MCF 10A (cell line): ENCODE results near the gene PPP2R5D. TPM values are rescaled to one million over a fixed set of nuclear protein-coding genes. Genes with fewer than 3 reads are reported as not detected.
A peak's percentile ranks its signal among the peaks of the same experiment; 100 is the strongest.

Experiments
- BruUV-seq: library from RNA; stranded (reverse); fragments of 400-500 nt; replicated peaks from 2 replicates; lab custom pipeline; 2021; lab: Mats Ljungman, UMichigan
- CTCF ChIA-PET: fragments of 300-600 bp; sonication (Branson Sonifier 250); formaldehyde crosslinking; extraction: SDS; loops from one replicate; lab custom pipeline; 2021; ENCODE audit warnings: antibody characterized with exemption, inconsistent platforms; lab: Yijun Ruan, JAX
- POLR2A ChIA-PET: fragments of 300-600, 350-650 bp; sonication (Branson Sonifier 250); formaldehyde crosslinking; extraction: SDS; loops from one replicate; lab custom pipeline; 2020; ENCODE audit warnings: antibody characterized with exemption, inconsistent platforms; lab: Yijun Ruan, JAX
- DNase-seq: peaks from one replicate; pipeline ENCODE4 v3.0.0-alpha.2; 2018; ENCODE audit not compliant: unreplicated experiment
- H3K27ac Mint-ChIP-seq: one replicate; pipeline ENCODE4 v1.8.0; 2022; ENCODE audit warnings: mild to moderate bottlenecking, low read depth, mixed read lengths; ENCODE audit not compliant: unreplicated experiment
- H3K27me3 Mint-ChIP-seq: one replicate; pipeline ENCODE4 v1.8.0; 2022; ENCODE audit warnings: mixed read lengths; ENCODE audit not compliant: insufficient read depth, unreplicated experiment
- H3K36me3 Mint-ChIP-seq: one replicate; pipeline ENCODE4 v1.8.0; 2022; ENCODE audit warnings: mild to moderate bottlenecking, moderate library complexity, mixed read lengths; ENCODE audit not compliant: insufficient read depth, unreplicated experiment
- H3K4me1 Mint-ChIP-seq: one replicate; pipeline ENCODE4 v1.8.0; 2022; ENCODE audit warnings: mixed read lengths; ENCODE audit not compliant: insufficient read depth, unreplicated experiment
- H3K4me3 Mint-ChIP-seq: one replicate; pipeline ENCODE4 v1.8.0; 2022; ENCODE audit warnings: mild to moderate bottlenecking, moderate library complexity, mixed read lengths; ENCODE audit not compliant: unreplicated experiment
- H3K9me3 Mint-ChIP-seq: one replicate; pipeline ENCODE4 v1.8.0; 2022; ENCODE audit warnings: mixed read lengths; ENCODE audit not compliant: unreplicated experiment
- intact Hi-C: fragments of 100-400 bp; cut with micrococcal nuclease; formaldehyde crosslinking; loops from 2 replicates; pipeline ENCODE4 v1.14.1; 2022
- total RNA-seq: library from RNA; stranded (reverse); gene quantifications from 2 replicates; pipeline ENCODE4 v1.2.3, GENCODE V29; 2022
- TF ChIP-seq, protein P1 (sequence below): fragments of 200-600 bp; IDR thresholded peaks from one replicate; pipeline ENCODE4 v1.8.0; 2022; ENCODE audit warnings: antibody characterized with exemption, mild to moderate bottlenecking; ENCODE audit not compliant: unreplicated experiment

The PPP2R5D gene
- total RNA-seq, 1 experiment from 2014 or later = 17.9 TPM

DNA sequence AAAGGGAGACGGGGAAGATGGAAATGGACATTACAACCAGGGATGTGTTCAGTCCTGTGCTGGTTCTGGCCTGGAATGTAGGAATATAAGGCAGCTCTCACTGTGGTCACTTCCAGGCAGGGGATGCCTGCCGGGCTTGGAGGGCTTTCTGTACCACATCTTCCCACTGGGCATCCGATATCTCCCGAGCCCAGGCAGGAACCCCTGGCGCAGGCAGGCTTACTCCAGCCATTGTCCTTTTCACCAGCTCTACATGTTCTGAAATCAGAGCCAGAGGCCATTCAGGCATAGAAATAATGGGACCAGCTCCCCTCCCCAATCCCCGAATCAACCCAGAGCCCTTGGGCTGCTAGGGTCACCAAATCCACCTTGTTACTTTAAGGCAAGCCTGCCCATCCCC, 28.0 kb downstream of the PPP2R5D start:
- CTCF ChIA-PET = interaction anchor here (1.0 to 2.6 kb wide), 2 partner anchors 112 to 131 kb away, joined by 3 to 12 read pairs; no protein-coding TSS in a partner anchor
- POLR2A ChIA-PET = interaction anchor here (0.5 to 5.5 kb wide), 11 partner anchors 9 to 122 kb away, joined by 3 to 53 read pairs (median 30); partner anchors contain the start of genes CNPY3, CUL7, KLC4 and MRPL2
- Mint-ChIP-seq H3K9me3 (no peaks in the 10 kb centered on the region), H3K27ac (peak overlapping the region; percentile 99), H3K27me3 (no peaks in the 10 kb centered on the region), H3K36me3 (peaks cover 27% of the 10 kb centered on the region), H3K4me1 (peaks cover 32% of the 10 kb centered on the region), H3K4me3 (peak overlapping the region; percentile 99)
- TSS peak; percentile 93 for BruUV-seq
- TF ChIP-seq, protein P1, sequence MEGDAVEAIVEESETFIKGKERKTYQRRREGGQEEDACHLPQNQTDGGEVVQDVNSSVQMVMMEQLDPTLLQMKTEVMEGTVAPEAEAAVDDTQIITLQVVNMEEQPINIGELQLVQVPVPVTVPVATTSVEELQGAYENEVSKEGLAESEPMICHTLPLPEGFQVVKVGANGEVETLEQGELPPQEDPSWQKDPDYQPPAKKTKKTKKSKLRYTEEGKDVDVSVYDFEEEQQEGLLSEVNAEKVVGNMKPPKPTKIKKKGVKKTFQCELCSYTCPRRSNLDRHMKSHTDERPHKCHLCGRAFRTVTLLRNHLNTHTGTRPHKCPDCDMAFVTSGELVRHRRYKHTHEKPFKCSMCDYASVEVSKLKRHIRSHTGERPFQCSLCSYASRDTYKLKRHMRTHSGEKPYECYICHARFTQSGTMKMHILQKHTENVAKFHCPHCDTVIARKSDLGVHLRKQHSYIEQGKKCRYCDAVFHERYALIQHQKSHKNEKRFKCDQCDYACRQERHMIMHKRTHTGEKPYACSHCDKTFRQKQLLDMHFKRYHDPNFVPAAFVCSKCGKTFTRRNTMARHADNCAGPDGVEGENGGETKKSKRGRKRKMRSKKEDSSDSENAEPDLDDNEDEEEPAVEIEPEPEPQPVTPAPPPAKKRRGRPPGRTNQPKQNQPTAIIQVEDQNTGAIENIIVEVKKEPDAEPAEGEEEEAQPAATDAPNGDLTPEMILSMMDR = no peak
- intact Hi-C loops = loop anchor here (5.0 kb wide), 1 partner anchor 40 kb away; the partner anchor contains the start of gene CUL7
- DNase-seq = no peak

DNA sequence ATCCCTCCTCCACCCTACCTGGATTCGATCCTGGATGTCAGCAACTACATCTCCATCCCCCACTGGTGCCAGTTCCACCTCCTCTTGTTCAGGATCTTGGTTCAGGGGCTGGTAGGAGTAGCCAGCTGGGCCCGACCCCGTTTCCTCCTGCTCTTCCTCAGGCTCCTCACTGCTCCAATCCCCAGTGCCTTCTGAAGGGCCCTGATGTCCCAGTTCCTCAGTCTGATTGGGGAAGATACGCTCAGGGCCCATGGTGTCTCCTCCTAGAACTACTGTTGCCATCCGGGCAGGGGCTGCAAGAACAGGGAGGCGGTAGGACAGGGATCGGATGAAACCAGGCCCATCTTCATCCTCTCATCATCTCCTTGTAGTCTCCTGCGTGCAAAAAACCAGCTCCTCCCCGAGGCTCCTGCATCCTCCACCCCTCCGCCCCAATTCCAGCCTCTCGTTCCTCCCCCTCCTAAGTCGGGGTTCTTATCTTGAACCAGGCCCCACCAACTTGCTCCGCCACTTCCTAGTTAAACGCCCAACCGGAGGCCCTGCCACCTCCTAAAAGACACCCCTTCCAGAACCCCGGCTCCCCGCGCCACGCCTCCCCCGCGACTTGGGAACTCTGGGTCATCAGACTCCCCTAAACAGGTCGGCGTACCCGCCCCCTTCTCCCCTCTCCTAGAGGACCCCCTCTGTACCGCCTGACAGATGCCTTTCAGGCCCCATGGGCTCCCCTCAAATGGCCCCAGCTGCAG, 28.9 kb downstream of the PPP2R5D start:
- TF ChIP-seq, protein P1 = no peak
- ChIA-PET POLR2A (interaction anchor here (0.7 to 5.5 kb wide), 22 partner anchors 9 to 267 kb away, joined by 3 to 53 read pairs (median 7); partner anchors contain the start of genes CNPY3, CUL7, KLC4 and MRPL2), CTCF (interaction anchor here (0.7 to 2.6 kb wide), 4 partner anchors 17 to 161 kb away, joined by 3 to 12 read pairs (median 4); no protein-coding TSS in a partner anchor)
- H3K27me3 Mint-ChIP-seq = no peaks in the 10 kb centered on the region
- peak overlapping the region; percentile 99 for H3K27ac Mint-ChIP-seq
- no TSS peak for BruUV-seq
- no peaks in the 10 kb centered on the region for H3K9me3 Mint-ChIP-seq
- H3K36me3 Mint-ChIP-seq = peaks cover 30% of the 10 kb centered on the region
- intact Hi-C loops = loop anchor here (1.0 to 5.0 kb wide), 2 partner anchors 29 to 39 kb away; partner anchors contain the start of genes CUL7 and PPP2R5D
- H3K4me3 Mint-ChIP-seq = peak overlapping the region; percentile 99
- peaks cover 32% of the 10 kb centered on the region for H3K4me1 Mint-ChIP-seq
- DNase-seq = no peak

DNA sequence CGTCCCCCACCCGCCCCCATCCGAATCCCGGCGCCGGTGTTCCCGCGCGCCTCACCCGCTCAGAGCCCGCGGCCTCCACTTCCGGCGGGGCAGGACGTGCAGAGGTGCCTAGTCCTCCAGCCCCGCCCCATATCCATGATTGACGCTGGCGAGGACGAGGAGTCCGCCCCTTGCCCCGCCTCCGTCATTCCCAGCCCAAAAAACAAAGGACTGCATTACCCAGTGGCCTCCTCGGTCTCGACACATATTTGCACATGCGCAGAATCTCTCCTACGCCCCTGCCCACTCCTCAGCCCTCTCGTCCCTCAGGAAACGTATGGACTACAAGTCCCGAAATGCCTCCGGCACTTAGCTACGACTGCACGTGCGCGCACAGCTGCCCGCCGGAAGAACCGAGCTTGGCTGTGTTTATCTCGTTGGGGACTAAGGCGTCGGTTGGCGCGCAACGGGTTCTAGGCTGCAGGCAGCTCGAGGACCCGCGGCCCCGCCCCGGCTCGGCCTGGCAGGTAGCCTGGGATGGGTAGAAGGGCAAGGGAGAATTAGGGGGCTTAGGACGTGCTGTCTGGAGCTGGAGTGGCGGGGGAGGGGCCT, 29.6 kb downstream of the PPP2R5D start, which contains the start of the genes KLHDC3 and MEA1:
Gene KLHDC3 (plus strand): TSS at position 407 of the 591 bp plus-strand sequence. CDS start 2,944 bp downstream, outside the sequence.
Gene MEA1 (minus strand): TSS at position 104 of the 591 bp plus-strand sequence. CDS start 133 bp downstream, outside the sequence.
- POLR2A ChIA-PET = interaction anchor here (0.7 to 5.5 kb wide), 31 partner anchors 8 to 892 kb away, joined by 3 to 53 read pairs (median 5); partner anchors contain the start of genes CNPY3, CUL7, GTPBP2 and KLC4
- peak; percentile 100 for DNase-seq
- H3K36me3 Mint-ChIP-seq = peaks cover 27% of the 10 kb centered on the region
- no TSS peak for BruUV-seq
- TF ChIP-seq, protein P1 = no peak
- intact Hi-C loops = loop anchor here (1.0 to 5.0 kb wide), 2 partner anchors 30 to 38 kb away; partner anchors contain the start of genes CUL7 and PPP2R5D
- H3K27me3 Mint-ChIP-seq = no peaks in the 10 kb centered on the region
- CTCF ChIA-PET = interaction anchor here (0.7 to 2.7 kb wide), 4 partner anchors 17 to 160 kb away, joined by 3 to 12 read pairs (median 8); no protein-coding TSS in a partner anchor
- H3K27ac Mint-ChIP-seq = peak within 1 kb of the TSS; percentile 99
- H3K9me3 Mint-ChIP-seq = no peaks in the 10 kb centered on the region
- H3K4me1 Mint-ChIP-seq = peaks cover 32% of the 10 kb centered on the region
- H3K4me3 Mint-ChIP-seq = peak within 1 kb of the TSS; percentile 99
